OCI-M2 (cell line): ENCODE measurements around the gene SCARF1.

Experiments used
- DNase-seq: peaks from one replicate; lab custom pipeline; 2025; ENCODE audit not compliant: unreplicated experiment; lab: John Stamatoyannopoulos, UW

Gene SCARF1

GRCh38 chr17:1629504-1630310, 15.8 kb downstream of the SCARF1 start:
- peak; percentile 27 for DNase-seq

- peak; percentile 36 for DNase-seq
Observed at GRCh38 chr17:1628856-1629503, 16.6 kb downstream of the SCARF1 start.

- DNase-seq: peak; percentile 66
Observed at GRCh38 chr17:1627982-1628855, 17.3 kb downstream of the SCARF1 start, which contains the start of gene SLC43A2. TSS of gene SLC43A2 (minus strand) at chr17:1628834. CDS start at chr17:1627874, 960 bp downstream.

GRCh38 chr17:1627182-1627981, 18.1 kb downstream of the SCARF1 start:
- peak; percentile 13 for DNase-seq

- no peak for DNase-seq
Observed at GRCh38 chr17:1626333-1626732, 19.2 kb downstream of the SCARF1 start.

- no peak for DNase-seq
Observed at GRCh38 chr17:1625581-1625980, 20.0 kb downstream of the SCARF1 start.

- no peak for DNase-seq
Observed at GRCh38 chr17:1625053-1625452, 20.5 kb downstream of the SCARF1 start.

GRCh38 chr17:1624650-1625049, 20.9 kb downstream of the SCARF1 start:
- no peak for DNase-seq

GRCh38 chr17:1623057-1623630, 22.4 kb downstream of the SCARF1 start:
- no peak for DNase-seq

GRCh38 chr17:1621273-1621954, 24.1 kb downstream of the SCARF1 start:
- DNase-seq: no peak

- no peak for DNase-seq
Observed at GRCh38 chr17:1620486-1620885, 25.0 kb downstream of the SCARF1 start.

- no peak for DNase-seq
Observed at GRCh38 chr17:1617620-1618174, 27.8 kb downstream of the SCARF1 start.

- DNase-seq: no peak
Observed at GRCh38 chr17:1616101-1616500, 29.4 kb downstream of the SCARF1 start.

GRCh38 chr17:1612400-1612799, 33.1 kb downstream of the SCARF1 start:
- DNase-seq: no peak

GRCh38 chr17:1611715-1612114, 33.8 kb downstream of the SCARF1 start:
- DNase-seq: no peak

- no peak for DNase-seq
Observed at GRCh38 chr17:1608676-1609075, 36.9 kb downstream of the SCARF1 start.

GRCh38 chr17:1607971-1608320, 37.6 kb downstream of the SCARF1 start:
- DNase-seq: no peak

- DNase-seq: no peak
Observed at GRCh38 chr17:1606352-1606985, 39.1 kb downstream of the SCARF1 start.
